ENCODE data around the gene AOPEP.

DNA sequence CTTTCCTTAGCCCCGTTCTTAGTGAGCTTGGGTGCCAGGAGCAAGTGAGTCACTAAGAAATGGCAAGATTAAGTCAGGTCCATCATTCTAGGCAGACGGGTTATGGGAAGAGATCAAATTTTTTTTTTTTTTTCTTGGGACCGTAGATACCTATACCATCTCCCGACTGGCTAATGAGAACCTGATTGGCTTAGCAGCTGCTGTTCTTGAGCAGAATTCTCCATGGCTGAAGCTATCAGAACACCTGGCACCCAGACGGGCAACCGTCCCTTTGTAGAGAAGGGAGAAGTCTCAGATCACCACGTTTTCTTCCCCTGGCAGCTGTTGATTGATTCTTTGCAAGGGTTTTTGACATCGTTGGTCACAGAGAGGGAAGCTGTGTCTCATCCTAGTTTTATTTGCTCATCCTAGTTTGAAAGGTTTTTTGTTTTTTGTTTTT, 78.6 kb downstream of the AOPEP start:
- TF ChIP-seq, protein P1, sequence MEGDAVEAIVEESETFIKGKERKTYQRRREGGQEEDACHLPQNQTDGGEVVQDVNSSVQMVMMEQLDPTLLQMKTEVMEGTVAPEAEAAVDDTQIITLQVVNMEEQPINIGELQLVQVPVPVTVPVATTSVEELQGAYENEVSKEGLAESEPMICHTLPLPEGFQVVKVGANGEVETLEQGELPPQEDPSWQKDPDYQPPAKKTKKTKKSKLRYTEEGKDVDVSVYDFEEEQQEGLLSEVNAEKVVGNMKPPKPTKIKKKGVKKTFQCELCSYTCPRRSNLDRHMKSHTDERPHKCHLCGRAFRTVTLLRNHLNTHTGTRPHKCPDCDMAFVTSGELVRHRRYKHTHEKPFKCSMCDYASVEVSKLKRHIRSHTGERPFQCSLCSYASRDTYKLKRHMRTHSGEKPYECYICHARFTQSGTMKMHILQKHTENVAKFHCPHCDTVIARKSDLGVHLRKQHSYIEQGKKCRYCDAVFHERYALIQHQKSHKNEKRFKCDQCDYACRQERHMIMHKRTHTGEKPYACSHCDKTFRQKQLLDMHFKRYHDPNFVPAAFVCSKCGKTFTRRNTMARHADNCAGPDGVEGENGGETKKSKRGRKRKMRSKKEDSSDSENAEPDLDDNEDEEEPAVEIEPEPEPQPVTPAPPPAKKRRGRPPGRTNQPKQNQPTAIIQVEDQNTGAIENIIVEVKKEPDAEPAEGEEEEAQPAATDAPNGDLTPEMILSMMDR (IDR thresholded peaks at IDR 0.05), result no peak
- no peak for TF ChIP-seq POLR2A (IDR thresholded peaks at IDR 0.05)
